ENCODE data around the gene QSOX1.

DNA sequence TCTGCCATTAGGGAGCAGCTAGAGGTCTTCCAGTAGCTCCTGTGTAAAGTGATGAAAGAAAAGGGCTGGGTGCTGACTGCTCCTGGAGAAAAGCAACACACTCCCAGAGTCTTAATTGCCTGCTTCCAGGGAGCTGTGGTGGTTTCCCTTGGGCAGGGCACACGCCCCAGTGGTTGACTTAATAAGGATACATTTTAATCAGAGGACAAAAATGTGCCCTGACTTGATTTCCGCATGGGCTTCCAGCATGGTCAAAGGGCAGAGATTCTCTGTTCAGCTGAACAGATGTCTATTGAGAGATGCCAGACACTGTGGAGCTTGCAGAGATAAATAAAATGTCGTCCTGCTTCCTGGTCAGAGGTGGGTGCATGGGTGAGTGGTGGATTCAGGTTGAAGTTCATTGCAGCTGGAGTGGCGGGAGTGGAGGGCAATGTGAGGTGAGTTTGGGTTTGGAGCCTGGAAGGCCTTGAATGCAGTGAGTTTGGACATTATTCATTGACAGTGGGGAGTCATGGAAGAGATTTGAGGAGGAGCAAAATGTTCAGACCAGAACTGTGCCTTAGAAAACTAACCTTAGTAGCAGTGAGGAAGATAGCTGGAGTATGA, 16.0 kb downstream of the QSOX1 start:
- no peak for TF ChIP-seq CTCF (conservative IDR thresholded peaks at IDR 0.05; ENCODE audit: low read depth, low read length)
- TF ChIP-seq EZH2phosphoT487 (IDR thresholded peaks at IDR 0.05; ENCODE audit: borderline replicate concordance, low read length) = no peak

Data from PC-3 (cell line).